ENCODE results near the gene CEP78.

DNA sequence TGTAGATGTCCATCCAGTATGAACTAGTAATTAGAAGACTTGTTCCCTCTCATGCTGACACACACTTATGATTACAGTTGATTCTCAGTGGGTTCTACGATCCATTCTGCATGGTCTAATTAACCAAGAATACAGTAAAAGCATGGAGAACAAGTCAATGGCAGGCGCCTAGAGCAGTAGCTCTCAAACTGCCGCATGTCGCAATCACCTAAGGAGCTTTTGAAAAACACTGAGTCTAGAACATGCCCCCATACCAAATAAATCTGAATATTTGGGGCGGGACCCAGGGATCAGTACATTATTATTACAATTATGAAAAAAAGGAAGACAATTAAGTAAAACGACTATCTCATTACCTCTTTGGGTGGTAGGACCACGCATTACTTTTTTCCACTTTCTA is 26.7 kb upstream of the CEP78 start:
- TF ChIP-seq, protein P1, sequence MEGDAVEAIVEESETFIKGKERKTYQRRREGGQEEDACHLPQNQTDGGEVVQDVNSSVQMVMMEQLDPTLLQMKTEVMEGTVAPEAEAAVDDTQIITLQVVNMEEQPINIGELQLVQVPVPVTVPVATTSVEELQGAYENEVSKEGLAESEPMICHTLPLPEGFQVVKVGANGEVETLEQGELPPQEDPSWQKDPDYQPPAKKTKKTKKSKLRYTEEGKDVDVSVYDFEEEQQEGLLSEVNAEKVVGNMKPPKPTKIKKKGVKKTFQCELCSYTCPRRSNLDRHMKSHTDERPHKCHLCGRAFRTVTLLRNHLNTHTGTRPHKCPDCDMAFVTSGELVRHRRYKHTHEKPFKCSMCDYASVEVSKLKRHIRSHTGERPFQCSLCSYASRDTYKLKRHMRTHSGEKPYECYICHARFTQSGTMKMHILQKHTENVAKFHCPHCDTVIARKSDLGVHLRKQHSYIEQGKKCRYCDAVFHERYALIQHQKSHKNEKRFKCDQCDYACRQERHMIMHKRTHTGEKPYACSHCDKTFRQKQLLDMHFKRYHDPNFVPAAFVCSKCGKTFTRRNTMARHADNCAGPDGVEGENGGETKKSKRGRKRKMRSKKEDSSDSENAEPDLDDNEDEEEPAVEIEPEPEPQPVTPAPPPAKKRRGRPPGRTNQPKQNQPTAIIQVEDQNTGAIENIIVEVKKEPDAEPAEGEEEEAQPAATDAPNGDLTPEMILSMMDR (IDR thresholded peaks at IDR 0.05) = no peak
- no peak for TF ChIP-seq POLR2A (IDR thresholded peaks at IDR 0.05; ENCODE audit: low read depth)

All from esophagus muscularis mucosa (tissue), 3 donors.